GM21515 (cell line): ENCODE measurements around the gene GRID1.

Experiments
- ATAC-seq: cut with Tn5 transposase; IDR thresholded peaks from one replicate; pipeline ENCODE4 v1.9.1; 2021; ENCODE audit not compliant: unreplicated experiment

Gene GRID1

DNA sequence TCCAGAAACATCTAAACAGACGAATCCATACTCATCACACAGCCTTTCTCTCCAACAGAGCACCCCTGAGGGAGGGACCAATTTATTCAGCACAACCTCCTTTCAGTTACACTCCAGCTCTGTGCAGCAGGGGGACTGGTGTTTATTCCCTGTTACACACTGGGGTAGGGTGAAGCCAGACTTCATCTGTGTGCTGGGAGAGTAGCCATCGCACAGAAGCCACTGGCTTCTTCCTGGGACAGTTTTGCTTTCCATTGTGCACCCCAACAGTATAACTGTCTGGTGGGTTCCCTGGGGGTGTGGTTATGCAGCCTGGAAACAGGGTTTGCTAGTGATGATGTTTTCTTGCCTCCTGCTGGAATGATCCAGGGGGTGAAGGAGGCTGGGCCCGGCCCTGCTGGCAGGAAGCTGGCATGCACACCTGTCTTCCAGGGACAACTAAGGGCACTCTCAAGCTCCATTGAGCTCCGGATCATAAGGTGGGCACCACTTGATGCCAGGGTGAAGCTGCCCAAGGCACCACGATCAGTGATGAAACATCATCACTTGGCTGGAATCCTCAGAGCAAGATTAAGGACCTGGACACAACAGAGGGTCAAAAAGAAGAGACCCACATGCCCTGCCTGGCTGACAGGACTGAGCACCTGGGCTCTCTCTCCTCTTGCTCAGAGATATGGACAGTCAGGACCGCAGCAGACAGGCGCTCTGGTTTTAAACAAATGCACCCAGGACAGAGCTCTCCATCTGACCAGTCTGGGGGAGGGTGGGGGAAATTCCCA lies 293.2 kb downstream of the GRID1 start:
- no peak for ATAC-seq

- ATAC-seq: no peak
Measured at GRCh38 chr10:86072413-86072812, 294.2 kb downstream of the GRID1 start.

DNA sequence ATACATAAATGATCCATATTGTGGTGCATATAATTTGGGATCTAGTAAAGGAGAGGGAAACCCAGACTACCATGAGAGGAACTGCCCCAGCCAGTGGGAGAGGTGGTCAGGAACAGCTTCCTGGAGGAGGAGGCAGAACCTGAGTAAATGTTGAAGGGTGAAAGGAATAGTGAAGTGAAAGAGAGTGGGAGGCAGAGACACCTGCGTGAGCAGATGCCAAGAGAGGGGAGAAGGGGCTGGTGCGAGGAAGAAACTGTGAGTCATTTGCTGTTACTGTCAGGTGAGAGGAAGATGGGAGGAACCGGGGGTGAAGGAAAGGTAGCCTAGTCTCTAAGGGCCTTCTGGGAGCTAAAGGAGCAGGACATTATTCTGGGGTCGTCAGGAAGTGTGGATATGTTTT lies 294.8 kb downstream of the GRID1 start:
- peak; percentile 64 for ATAC-seq

GRCh38 chr10:86071145-86071544 lies 295.4 kb downstream of the GRID1 start:
- ATAC-seq: no peak

- ATAC-seq: no peak
Measured at GRCh38 chr10:86070278-86070677, 296.3 kb downstream of the GRID1 start.

- ATAC-seq: no peak
Measured at GRCh38 chr10:86068231-86069054, 298.2 kb downstream of the GRID1 start.

DNA sequence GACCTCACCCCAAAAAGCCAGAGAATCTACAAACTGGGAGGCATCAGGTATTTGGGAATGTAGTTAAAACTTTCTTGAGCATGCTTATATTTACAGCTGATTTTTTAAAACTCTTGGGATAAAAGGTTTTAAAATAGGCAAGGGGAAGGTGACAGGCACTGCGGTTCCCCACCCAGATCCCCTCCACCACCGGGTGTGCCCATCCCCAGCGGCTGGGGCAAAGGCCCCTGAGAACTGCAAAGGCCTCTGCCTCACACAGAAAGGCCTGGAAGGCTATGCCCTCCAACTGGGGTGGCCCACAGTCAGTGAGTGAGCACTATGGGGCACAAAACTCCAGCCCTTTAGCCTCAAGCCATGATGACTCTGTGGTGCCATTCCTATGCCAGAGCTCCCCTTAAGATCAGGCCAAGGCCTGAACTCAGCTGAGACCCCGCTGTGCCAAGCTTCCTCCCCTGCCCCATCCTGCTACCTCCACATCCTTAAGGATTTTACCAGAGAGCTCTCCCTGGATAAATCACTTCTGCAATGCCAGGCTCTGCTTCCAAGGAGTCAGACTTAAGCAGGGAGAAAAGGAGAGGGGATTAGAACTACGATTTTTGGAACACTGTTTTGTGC lies 299.1 kb downstream of the GRID1 start:
- ATAC-seq: no peak

DNA sequence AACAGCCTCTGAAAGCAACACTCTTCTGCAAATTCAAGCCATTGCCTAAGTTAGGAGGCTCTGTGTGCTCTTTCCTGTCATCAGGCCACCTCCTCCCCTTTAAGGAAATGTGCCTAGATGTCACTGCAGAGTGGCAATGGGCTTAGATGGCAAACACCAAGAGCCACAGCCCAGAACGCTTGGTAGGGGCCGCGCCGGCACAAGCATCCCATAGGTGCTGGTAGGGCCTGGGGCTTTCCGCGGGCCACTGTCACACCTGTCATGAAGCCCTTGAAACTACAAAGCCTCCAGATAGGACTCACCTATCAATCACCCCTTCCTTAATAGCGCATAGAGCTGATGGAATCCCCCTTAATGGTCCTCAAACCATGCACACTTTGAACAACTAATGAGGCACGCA lies 299.9 kb downstream of the GRID1 start:
- ATAC-seq: no peak

GRCh38 chr10:86065711-86066251 lies 300.8 kb downstream of the GRID1 start:
- no peak for ATAC-seq

DNA sequence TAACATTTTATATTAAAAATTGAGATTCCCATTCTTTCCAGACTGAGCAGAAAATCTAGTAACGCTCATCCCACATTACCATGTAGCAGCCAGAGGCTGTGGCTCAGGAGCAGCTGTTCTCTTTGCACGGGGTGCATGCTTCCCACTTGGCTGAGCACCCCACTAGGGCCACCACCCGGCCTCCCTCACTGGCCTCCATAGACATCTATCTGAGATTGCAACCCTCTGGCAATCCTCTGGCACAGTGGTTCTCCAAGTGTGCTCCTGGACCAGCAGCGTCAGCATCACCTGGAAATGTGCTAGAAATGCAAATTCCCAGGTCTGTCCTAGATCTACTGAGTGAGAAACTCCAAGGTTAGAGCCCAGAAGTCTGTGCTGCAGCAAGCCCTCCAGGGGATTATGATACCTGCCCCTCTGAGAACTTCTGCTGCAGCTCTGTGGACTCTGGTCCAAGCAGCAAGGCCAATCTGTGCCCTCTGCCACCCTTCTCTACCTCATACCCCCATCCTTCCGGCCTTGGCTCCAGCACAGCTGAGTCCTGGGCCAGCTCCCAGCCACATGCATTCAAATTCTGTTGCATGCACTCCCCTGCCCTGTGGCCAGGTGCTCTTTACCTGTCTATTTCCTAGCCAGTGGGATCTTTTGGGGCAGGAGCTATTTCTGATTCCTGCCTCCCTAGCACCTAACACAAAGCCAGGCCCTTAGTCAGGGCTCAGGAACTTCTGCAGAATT lies 301.5 kb downstream of the GRID1 start:
- ATAC-seq: no peak

DNA sequence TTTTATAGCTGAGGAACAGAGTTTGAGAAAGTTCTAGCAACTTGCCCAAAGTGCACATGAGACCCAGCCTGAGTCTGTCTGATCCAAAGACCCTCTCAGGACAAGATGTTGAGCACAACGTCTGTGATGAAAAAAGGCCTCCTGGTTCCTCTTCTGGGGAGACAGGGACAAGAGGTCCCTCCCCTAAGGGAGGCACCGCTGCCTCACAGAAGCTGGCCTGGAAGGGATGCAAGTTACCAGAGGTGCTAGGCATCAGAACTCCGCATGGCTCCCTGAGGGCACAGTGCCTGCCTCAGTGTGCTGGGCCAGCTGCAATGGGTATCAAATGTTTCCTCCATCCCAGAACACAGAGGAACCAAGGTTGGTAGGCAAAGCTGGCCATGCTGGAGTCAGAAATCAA lies 302.4 kb downstream of the GRID1 start:
- no peak for ATAC-seq

DNA sequence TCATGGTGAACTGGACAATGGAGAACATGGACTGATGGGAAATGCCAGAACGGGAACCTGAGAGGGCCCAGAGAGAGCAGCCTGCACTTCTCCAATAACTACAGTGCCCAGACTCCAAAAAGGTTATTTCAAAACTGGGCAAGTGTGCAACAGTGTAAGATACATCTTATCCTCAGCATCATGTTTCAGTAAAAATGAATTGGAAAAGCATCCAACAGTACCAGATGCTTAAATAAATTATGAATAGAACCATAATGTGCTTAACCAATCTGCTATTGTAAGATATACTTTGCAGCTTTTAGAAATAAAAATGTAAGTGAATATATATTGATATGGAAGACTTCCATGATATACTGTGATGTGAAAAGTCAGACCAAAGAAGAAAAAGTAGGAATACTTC lies 303.3 kb downstream of the GRID1 start:
- ATAC-seq: no peak

DNA sequence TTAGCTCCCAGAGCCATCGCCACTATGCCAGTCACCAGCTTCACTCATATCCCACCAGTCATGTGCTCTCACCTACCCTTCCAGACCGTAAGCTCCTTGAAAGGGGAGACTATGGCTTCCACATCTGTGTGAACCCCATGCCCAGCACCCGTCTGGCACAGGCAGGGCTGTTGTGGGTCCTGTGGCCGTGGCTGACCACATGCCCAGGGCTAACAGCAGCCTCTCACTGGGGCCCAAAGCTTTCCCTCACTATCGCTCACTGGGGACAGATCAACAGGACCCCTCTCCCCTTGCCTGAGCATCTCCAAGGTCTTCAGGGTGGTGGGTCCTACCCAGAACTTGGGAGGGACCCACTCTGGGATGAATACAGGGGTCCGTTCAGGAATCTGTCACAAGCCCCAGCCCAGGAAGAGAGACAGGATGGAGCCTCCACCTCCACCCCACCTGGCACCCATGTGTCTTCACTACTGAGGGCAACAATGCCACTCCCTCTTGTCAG lies 303.9 kb downstream of the GRID1 start:
- no peak for ATAC-seq

DNA sequence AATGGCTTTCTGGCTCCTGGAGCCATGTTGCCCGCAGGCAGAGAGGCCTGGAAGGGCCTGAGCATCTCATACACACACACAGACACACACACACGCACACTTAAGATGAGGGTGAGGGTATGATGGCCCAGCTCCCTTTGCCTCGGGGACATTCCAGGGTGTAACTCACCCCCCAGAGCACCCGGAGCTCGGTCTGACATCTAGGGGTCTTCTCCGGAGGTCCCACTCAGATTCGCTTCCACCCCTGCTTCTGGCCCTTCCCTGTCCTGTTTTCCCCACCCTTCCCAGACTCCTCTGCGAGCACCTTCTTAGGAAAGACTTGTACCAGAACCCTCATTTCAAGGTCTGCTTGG lies 304.4 kb downstream of the GRID1 start:
- ATAC-seq: no peak

GRCh38 chr10:86061278-86062197 lies 305.1 kb downstream of the GRID1 start:
- no peak for ATAC-seq

- ATAC-seq: no peak
Measured at GRCh38 chr10:86060386-86061277, 306.0 kb downstream of the GRID1 start.

DNA sequence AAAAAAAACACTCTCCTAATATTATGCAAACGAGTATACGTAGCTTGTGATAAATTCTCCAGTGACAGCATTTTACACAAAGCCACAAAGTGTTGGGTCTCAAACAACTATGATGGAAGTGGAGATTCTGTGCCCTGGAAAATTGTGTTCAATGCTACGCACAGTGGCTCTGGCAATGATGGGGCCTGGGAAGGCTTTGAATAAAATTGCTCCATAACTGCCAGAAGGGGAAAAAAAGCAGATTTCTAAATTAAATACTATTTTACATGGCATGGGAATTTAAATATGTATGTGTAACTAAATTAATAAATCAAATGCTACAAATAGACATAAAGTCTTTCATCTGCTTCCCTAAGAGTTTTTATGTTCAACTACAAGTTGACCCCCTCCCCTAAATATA lies 306.7 kb downstream of the GRID1 start:
- ATAC-seq: no peak

DNA sequence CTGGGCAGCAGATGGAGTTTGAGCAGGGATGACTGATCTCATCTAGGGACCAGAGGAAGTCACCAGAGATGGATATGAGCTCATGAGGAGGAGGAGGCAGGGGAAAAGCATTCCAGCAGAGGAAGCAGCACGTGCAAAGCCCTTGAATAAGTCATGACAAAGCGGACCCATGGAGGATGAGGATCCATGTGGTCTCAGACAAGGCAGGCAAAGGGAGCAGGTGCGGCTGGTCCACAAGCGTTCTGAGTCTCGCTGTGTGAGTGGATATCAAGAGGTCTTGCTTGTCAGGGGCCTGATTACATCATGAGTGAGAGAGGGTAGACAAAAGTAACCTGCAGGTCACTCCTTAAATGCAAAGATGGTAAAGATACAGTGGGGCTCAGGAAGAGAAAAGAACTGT lies 307.6 kb downstream of the GRID1 start:
- no peak for ATAC-seq

DNA sequence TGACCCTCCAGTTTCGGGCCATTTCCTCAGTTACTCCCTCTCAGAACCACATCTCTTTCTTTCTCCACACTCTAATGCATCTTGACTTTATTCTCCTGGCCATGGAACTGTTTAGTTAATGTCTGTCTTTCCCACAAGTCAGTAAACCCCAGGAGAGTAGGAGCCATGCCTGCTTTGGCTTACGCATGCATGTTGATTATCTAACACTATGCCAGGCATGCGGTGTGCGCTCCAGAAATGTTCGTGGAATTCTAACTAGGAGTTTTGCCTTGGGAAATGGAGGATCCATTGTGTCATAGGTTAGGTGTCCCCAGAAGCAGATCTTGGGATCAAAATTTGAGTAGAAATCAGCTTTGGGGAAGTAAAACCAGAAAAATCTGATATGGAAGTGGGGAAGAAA lies 308.9 kb downstream of the GRID1 start:
- no peak for ATAC-seq
